ENCODE data around the gene ABCC2.

The ABCC2 gene

DNA sequence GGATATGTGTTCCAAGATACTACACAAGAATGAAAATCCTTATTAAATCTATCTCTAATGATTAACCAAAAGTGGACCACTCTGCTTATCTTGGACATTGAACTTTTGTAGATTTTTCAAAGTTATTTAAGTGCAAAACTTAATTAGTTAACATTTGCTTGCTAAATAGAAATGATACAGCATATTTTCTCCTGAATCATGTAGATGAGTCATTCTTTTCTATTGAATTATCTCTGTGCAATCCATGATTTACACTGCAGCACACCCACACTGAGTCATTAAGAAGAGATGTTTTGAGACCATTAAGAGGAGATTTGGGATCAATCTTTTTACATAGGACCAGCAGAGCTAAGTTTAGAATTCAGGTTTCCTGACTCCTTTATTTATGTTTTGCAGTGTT lies 6.6 kb upstream of the ABCC2 start:
- peak; percentile 68 for DNase-seq (ENCODE audit: extremely low read depth, low read depth)

DNA sequence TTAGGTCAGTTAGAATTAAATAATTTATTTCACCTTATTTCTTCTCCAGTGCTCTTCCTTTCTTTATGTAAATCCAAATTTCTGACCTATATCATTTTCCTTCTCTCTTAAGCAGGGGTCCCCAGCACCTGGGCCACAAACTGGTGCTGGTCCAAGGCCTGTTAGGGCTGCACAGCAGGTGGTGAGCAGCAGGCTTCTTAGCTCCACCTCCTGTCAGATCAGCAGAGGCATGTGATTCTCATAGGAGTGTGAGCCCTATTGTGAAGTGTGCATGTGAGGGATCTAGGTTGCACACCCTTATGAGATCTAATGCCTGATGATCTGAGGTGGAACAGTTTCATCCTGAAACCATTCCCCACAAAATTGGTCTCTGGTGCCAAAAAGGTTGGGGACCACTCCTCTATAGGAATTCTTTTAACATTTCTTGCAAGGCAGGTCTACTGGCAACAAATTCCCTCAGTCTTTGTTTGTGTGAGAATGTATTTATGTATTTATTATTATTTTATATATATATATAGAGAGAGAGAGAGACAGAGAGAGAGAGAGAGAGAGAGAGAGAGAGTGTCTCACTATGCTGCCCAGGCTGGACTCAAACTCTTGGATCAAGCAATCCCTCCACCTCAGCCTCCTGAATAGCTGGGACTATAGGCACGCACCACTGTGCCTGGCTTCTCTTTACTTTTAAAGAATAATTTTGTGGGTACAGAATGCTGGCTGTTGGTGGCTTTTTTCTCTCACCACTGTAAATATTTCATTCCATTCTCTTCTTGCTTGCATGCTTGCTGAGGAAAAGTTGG lies 4.3 kb upstream of the ABCC2 start:
- no peak for DNase-seq (ENCODE audit: extremely low read depth, low read depth)
- TF ChIP-seq CTCF (IDR thresholded peaks at IDR 0.05; ENCODE audit: low read depth, low read length): no peak

More for the DNA sequence above, 6.6 kb upstream of the ABCC2 start:
- no peak for TF ChIP-seq CTCF (IDR thresholded peaks at IDR 0.05; ENCODE audit: low read depth, low read length)

DNA sequence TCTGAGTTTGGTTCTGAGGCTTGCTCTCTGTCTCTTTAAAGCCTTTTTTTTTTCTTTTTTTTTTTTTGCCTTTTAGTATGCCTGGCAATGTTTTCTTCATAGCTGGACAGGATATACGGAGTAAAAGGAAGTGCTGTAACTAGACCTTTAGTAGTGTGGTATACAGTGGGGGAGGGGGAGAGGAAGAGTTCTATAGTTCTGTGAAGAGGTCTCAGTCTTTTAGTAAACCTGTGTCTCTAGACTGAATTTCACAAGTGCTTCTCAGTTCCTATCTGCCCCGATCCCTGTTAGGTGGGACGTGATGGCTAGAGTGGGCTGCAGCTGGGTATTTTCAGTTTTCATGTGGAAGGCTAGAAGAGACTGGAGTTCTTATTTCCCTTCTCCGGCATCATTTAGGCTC lies 3.1 kb upstream of the ABCC2 start:
- no peak for TF ChIP-seq CTCF (IDR thresholded peaks at IDR 0.05; ENCODE audit: low read depth, low read length)
- no peak for DNase-seq (ENCODE audit: extremely low read depth, low read depth)

DNA sequence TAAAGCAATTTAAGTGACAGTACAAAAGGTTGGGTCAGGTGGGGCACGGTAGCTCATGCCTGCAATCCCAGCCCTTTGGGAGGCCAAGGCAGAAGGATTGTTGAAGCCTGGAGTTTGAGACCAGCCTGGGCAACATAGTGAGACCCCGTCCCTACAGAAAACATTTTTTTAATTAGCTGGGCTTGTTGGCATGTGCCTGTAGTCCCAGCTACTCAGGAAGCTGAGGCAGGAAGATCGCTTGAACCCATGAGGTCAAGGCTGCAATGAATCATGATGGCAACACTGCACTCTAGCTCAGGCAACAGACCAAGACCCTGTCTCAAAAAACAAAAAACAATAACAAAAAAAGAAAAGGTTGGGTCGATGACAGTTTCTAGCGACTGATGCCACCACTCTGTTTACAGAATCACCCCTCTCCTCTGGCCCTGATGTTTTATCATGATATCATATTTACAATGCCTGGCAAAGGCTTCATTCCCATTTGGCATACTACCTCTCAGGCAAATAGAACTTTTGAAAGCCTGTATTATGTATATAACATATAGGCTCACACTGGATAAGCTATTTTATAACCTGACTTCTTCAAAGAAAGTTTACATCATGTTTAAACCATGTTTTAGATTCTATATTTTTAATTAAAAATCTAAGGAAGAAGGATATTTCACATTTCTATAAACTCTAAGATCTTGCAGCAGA lies 558 bp upstream of the ABCC2 start:
- no peak for DNase-seq (ENCODE audit: extremely low read depth, low read depth)

GRCh38 chr10:99784016-99784726 lies 1.7 kb downstream of the ABCC2 start:
- peak; percentile 55 for DNase-seq (ENCODE audit: extremely low read depth, low read depth)
- TF ChIP-seq CTCF (IDR thresholded peaks at IDR 0.05; ENCODE audit: low read depth, low read length): no peak

More for the DNA sequence above, 558 bp upstream of the ABCC2 start:
- TF ChIP-seq CTCF (IDR thresholded peaks at IDR 0.05; ENCODE audit: low read depth, low read length): no peak

GRCh38 chr10:99784727-99785441 lies 2.4 kb downstream of the ABCC2 start:
- TF ChIP-seq CTCF (IDR thresholded peaks at IDR 0.05; ENCODE audit: low read depth, low read length): no peak
- DNase-seq (ENCODE audit: extremely low read depth, low read depth): no peak
